ENCODE data around the gene KCNN3. TPM values are rescaled to one million over a fixed set of nuclear protein-coding genes. Genes with fewer than 3 reads are reported as not detected.

The KCNN3 gene
- total RNA-seq, 1 experiment from 2014 or later: 0.36 TPM

DNA sequence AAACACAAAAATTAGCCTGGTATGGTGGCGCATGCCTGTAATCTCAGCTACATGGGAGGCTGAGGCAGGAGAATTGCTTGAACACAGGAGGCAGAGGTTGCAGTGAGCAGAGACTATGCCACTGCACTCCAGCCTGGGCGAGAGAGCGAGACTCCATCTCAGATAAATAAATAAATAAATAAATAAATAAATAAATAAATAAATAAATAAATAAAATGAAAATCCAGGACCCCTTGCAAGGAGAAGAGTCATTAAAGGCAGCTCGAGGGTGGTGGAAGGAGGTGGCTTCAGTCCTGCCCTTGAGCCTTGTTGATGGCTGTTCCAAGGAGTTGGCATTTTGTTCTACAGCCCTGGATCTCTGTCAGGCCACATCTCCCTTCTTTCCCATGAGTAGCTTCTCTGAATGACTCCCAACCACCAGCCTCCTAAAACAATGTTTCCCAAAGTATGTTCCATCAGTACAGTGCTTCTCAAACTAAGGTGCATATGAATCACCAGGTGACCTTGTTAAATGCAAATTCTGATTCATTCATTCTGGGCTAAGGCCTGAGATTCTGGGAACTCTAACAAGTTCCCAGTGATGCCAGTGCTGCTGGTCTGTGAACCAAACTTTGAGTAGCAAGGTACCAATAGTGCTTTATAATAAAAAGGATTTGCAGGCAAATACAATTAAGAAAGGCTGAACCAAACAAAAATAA, 99.0 kb downstream of the KCNN3 start:
- DNase-seq (ENCODE audit: low spot score): no peak

DNA sequence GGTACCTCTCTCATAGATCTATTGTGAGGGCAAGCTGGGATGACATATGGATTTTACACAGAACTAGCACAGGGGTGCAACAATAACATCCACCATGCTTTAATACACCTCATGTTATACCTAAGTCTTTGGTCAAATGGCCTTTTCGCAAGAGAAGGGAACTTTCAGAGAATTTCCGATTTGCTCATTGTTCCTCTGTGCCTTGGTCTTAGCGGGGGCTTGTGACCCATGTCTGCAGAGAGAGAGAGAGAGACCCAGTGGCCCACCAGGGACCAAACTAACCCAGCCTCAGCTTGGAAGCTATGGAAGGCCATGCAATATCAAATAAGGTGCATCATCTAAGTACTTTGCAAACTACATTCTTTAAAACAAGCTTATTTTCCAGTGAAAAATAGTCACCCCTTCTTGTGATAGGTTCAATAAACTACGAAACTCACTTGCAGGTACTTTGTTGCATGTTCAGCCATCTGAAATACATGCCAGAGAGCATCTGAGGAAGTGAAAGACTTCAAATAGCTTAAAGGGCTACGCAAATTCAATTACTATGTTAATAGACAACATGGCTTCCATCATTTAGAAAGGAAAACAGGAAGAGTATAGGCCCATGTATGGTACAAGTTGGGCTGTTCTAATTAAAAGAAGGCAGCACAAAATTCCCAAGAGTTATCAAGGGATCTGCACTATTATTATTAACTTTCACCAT, 100.7 kb downstream of the KCNN3 start:
- no peak for DNase-seq (ENCODE audit: low spot score)

DNA sequence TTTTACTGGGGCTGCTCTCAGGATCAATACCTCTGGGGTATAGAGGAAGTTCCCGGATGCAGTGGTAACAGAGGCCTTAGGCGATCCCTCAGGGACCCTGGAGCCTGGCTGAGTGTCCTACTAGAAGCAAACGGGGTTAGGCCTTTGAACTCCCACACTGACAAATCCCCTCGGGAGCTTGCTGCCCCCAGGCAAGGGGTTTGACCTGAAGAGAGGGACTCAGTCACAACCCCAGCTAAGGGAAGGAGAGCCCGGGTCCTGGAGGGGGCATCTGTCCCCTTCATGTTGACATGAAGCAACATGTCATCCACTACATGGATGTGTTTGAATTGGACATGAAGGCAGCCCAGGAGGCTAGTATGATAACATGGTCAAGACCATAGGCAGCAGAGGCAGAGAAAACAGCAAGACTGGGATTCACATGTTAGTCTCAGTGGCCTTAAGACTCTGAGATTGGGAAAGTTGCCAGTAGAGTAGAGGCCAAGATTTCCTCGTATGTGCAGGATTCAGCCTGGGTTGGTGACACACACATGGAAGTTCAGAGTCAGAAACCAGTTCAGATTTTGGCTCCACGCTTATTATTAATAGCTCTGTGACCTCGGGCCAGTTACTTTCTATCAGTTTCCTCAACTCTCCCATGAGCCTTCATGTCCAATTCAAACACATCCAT, 101.5 kb downstream of the KCNN3 start:
- no peak for DNase-seq (ENCODE audit: low spot score)

DNA sequence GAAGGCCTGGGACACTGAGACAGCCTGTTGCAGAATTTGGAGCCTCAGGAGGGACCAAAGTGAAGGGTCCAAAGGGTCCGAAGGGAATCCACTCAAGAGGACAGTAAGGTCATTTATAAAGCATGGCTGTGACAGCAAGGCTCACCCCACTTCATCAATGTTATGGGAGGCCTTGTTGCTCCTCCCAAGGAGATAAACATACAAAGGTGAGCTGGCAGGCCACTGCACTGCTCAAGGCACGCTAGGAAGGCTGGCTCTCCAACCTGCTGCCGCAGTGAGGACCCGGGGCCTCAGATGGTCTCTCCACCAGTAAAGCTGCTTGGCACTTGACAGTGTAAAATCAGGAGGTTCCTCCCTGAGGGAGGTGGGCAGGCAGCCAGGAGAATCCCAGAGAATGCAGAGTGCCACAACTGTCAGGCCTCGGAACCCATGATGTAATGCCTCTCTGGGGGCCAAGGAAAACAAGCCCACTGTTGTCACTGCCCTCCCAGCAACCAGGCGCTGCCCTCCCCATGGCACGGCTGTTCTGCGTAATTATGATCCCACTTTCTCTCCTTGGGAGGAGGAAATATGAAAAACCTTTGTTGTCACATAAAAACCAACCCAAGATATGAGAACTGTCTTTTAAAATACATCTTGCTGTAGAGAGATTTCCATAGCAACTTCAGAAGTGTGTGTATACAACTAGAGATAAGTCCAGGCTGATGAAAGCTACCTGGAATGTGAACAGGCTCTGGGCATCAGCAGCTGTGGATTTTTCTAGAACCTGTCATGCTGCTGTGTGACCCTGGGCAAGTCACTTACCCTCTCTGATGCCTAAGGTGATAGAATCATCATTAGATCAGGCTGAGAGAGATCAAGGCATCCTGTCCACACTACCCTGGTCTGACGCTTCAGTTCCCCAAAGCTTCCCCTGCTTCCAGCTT, 102.5 kb downstream of the KCNN3 start:
- peak; percentile 48 for DNase-seq (ENCODE audit: low spot score)

DNA sequence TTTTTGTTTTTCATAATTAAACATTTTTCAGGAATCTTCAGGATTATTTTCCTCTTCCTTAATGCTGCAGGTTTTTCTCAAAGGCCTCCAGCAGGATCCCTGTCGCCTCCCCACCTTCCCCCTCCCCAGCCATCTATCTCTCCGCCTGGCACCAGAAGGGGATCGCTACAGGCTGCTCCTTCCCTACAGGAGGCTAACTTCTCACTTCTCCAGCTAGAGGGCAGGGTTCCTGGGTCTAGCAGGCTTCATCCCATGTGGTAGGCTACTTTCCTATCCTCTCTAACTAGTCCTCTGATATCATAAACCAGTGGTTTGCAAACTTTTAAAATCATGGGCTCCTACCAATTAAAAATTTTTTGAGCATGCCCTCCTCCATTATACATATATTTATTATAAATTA, 104.1 kb downstream of the KCNN3 start:
- peak; percentile 53 for DNase-seq (ENCODE audit: low spot score)

DNA sequence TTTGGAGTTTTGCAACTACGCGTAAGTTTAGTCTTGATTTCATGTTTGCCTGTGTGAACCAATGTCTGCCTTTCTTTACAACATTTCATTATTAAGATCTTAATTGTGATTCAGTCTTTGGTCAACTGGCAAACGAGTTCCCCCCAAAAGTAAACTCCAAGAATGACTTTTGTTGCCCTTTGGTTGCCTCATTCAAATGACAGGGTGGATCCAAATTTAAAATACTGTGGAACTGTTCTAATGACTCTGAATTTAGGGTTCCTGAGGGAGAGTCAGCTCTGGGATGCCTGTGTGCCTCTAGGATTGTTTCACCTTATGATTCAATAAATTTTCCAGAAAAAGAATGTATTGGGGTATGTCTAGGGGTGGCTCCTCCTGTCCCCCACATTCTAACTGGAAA, 105.3 kb downstream of the KCNN3 start:
- no peak for DNase-seq (ENCODE audit: low spot score)

DNA sequence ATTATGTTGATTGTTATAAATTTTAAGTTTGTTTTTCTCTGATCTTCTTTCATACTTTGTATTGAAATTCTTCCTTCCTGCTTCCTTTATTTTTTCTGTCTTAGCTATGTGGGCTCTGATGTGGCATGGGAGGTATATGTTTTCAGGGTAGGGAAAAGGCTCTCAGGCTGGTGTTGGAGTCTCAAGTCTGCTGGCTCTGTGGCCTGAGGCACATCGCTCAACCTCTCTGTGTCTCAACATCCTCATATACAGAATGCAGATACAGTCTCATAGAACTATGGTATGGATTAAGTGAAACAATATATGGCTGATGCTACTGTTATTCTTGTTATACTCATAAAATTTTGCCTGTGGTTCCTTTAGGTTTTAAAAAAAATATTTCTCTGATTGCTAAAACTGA, 105.9 kb downstream of the KCNN3 start:
- DNase-seq (ENCODE audit: low spot score): no peak

DNA sequence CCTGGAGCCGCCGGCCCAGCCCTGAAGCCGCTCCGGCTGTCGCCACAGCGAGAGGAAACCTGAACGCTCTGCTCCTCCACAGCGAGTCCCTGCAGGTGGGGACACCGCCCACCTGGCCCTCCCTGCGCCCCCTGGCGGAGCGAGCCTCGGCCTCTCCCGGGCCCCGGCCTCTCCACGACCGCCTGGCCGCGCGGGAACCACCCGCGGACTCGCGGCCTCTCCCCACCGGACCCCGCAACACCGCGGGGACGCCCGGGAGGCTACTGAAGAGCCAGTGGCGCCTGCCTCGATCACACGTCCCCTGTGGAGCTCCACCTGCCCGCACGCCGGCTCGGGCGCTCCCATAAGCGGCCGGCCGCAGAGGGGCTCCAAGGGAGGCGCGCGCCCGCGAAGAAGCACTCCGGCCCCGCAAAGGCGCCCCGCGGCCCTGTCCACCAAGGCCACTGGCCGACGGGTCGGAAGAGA, 109.6 kb downstream of the KCNN3 start:
- DNase-seq (ENCODE audit: low spot score): no peak

DNA sequence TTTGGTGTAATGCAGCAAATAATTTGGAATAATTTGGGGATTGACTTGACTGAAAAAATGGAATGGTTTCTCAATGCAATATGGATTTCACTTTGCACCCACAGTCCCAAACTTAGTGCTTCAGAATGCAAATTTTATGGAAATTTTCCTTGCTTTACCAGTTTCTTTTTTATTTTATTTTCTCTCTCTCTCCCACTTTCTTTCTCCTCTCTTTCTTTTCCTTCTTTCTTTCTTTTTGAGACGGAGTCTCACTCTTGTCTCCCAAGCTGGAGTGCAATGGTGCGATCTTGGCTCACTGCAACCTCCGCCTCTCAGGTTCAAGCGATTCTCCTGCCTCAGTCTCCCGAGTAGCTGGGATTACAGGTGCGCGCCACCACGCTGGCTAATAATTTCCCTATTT, 110.3 kb downstream of the KCNN3 start:
- DNase-seq (ENCODE audit: low spot score): no peak

DNA sequence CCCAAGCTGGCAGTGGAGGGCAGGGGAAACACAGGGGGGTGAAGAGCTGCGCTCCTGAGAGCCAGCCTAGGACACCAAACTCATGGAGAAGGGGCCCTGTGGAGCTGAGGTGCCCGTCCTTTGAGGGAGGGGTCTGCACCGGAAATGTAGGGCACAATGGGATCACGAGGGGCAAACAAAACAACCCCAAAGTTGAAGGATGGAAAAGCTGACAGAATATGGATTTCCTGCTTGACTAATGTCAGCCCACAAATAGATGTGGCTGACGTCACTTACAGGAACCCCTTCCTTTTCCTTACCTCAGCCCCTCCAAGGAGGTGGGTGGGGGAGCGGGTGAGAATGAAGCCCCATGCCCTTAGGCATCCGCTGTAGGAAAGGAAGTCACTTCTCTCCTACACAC, 110.9 kb downstream of the KCNN3 start:
- DNase-seq (ENCODE audit: low spot score): no peak

DNA sequence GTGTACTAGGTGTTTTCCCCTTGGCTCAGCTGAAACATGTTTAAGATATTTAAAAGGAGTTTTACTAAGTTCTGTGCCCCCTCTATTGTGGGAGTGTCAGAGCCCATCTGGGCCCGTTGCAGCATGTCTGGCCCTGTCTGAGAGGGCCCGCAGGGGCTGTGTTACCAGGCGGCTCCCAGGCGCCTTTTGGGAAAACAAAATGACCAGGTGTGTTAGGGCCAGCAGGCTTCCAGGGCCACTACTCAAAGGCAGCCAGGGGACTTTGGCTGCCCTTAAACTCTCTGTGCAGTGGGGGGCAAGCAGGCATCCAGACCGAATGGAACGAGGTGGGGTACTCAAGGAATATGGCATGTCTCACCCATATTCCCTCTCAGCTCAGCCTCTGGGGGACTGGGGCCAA, 111.7 kb downstream of the KCNN3 start:
- no peak for DNase-seq (ENCODE audit: low spot score)

DNA sequence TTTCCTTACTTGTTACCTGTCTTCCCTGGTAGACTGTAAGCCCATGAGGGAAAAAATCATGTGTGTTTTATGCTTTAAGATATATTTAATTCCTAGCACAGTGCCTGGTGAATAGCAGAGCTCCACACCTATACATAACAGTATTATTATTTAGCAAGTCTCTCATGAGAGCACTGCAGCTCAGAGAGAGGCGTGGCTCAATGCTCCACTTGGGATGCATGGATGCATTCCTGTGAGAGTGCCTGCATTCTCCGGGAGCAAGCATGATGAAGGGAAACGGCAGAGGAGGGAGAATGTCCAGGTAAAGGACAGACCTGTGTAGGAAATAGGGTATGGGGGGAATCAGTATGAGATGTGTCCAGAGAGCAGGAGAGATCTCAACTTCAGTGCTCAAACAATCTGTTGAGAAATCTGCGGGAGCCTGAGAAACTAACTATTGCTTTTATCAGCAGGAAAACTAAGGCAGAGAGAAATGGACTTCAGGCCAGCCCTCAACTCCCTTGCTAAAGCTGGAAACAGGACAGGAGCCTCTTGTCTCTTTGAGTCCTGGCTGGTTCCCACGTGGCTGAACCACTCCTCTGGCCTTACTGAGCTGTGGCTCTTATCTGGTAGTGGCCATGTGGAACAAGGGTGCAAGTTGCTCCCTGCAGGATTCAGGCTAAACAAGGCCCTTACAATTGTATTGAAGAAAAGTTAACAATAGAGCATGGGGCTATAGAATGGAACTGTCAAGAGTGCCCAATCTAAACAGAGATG, 113.1 kb downstream of the KCNN3 start:
- DNase-seq (ENCODE audit: low spot score): no peak

DNA sequence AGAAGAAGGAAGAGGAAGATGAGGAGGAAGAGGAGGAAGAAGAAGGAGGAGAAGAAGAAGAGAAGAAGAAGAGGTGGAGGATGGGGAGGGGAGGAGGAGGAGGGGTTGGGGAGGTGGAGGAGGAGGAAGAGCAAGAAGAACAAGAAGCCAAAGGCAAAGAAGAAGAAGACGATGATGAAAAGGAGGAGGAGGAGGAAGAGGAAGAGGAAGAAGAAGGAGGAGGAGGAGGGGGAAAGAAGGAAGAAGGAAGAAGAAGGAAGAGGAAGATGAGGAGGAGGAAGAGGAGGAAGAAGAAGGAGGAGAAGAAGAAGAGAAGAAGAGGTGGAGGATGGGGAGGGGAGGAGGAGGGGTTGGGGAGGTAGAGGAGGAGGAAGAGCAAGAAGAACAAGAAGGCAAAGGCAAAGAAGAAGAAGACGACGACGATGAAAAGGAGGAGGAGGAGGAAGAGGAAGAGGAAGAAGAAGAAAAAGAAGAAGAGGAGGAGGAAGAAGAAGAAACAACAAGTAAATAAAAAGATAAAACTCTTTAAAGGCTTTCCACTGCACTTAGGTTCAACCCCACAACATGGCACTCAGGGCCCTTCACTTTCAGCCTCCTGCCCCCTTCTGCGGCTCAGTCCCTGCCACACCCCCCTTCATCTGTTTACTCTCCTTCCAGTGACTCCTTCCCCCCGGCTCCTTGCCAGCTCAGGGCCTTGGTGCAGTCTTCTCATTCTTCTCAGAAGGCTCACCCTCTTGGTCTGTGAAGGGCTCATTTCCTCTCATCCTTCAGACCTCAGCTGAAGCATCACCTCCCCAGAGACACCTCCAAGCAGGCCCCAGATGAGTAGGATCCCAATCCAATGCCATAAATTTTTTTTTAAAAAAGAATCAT, 114.0 kb downstream of the KCNN3 start:
- DNase-seq (ENCODE audit: low spot score): no peak

DNA sequence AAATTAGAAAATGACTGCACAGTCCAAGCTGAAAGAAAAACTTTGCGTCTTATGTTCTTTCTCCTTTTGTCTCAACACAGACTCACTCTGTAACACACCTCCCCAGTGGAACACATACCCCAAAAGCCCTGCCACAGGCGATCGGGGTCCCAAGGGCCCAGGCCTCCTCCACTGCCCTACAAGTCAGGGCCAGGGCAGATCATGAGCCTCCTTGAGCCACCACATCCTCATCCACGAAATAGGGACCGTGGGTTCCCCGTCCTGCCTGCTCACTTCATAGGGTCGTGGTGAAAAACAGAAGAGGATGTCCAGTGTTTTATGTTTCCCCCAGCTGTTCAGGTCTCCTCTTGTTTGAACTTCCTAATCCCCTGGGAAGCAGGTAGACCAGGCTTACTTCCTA, 116.7 kb downstream of the KCNN3 start:
- DNase-seq (ENCODE audit: low spot score): no peak

DNA sequence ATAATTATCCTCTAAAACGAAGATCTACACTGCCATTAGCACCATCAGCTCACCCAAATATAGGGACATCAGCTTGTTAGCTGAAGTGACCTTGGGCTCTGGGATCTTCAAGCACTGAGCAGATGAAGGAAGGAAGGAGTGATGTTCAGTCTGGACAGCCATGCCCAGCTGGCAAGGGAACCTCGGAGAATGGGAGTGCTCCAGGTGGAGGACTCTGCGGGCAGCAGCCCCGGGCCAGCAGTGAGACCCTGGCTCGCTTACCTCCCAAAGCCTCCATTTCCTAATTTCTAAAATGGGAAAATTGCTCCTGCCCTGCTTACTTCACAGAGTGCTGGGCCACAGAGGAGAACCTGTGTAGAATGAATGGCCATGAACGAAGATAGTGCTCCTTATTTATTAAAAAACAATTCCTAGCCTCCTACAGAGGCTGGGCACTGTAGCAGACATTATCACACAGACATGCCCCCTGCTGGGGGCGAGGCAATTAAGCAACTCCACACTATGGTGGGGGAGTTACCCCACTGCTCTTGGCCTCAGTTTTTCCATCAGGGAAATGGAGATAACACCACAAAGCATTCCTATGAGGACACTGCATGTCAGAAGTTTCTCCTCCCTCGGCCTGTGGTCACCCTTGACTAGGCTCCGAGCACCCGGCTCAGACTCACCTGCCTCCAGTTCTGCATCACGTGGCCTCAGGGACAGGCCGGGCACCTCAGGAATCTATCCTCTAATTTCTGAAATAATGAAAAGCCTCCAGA, 117.6 kb downstream of the KCNN3 start:
- DNase-seq (ENCODE audit: low spot score): no peak

DNA sequence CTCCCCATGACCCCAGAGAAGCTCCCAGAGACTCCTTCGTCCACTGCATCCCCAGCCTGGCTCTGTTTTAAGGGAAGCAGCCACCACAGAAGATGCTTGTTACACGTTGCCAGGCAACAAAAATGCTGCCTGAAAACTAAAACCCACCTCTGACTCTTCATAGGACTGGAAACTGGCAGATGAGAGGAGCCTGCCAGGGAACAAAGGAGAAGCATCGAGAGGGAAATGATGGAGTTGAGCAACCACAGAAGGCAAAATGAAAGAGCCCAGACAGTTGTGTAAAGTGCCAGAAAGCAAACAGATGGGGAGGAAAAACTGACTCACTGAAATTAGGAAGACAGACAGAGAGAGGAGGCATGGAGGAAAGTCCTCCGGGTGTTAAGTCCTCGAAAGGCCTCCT, 118.4 kb downstream of the KCNN3 start:
- no peak for DNase-seq (ENCODE audit: low spot score)

DNA sequence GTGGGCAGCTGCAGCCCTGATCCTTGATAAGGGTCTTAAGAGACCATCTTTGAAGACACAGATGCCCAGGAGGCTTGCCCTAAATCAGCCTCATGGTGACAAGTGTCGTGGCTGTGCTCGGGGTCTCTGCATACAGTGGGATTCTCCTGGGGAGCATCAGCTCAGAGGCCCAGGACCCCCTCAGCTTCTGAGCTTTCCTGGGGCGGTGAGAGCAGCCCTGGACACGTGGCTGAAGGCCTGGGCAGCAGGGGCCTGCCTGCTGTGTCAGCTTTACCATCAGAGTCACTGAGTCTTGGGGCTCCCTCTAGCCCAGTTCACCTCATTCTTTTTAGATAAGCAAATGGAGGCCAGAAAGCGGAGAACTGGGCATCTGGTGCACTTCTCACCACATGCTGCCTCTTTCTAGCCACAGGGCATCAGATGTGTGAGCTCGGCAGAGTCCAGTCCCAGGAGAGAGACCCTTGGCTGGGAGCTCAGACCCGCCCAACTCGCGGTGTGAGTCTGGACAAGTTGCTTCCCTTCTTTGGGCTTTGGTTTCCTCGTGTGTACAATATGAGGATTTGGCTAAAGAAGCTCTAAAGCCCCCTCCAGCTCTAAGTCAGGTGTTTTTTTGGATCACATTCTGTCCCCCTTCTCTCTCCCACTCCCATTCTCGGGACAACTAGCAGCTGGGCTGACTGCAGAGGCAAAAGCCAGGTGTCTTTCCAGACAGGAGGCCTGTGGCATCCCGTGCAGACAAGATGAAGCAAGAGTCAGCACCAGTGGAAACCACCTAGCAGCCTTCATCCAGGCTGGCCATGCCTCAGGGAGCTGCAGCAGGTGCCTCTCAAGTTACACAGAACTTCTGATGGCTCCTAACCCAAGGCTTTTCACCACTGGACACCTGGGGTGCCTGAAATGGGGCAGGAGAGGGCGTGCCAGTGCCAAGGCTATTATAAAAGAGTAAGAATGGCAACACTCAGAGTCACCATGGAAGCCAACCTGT, 119.1 kb downstream of the KCNN3 start:
- no peak for DNase-seq (ENCODE audit: low spot score)

DNA sequence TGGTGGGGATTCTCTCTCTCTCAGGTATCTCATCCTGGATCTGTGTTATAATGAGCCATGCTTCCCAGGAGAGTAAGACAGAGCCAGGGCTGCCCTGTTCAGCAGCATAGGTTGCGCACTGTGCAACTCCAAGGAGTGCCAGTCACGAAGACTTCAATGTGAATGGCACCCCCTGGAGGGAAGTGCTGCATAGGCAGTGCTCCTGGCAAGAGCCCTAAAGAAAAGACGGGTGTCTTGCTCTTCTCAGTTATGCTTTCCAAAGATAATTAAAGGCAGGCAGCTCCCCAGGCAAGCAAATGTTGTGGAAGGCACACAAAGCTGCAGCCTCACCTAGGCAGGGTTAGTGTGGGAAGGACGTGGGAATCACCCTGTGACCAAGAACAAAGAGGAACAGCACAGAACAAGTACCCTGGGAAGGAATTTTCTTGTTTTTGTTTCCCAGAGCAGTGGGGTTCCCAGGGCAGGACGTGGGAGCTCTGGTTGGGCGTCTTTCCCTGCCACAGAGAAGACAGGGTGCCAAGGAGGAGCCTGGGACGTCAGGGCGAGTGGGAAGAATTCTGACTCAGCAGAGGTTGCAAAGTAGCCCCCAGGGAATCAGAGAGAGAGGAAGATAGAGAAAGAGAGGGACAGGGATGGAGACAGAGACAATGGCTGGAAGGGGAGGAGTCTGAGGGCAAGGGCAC, 120.9 kb downstream of the KCNN3 start:
- DNase-seq (ENCODE audit: low spot score): peak; percentile 61

All from A172 (cell line).